Ishikawa (cell line): ENCODE measurements around the gene CBARP.

ENCODE experiments used
- CREB1 ChIP-seq: IDR thresholded peaks from 2 replicates; pipeline ENCODE4 v1.6.1; 2012; ENCODE audit warnings: low read depth
- EP300 ChIP-seq: IDR thresholded peaks from 2 replicates; pipeline ENCODE4 v1.6.1; 2012; ENCODE audit warnings: borderline replicate concordance
- RAD21 ChIP-seq: IDR thresholded peaks from 2 replicates; pipeline ENCODE4 v1.6.1; 2012; ENCODE audit warnings: low read depth
- REST ChIP-seq: IDR thresholded peaks from 2 replicates; pipeline ENCODE4 v1.6.1; 2012; ENCODE audit warnings: low read depth, mild to moderate bottlenecking
- TAF1 ChIP-seq: IDR thresholded peaks from 2 replicates; pipeline ENCODE4 v1.6.1; 2012; ENCODE audit warnings: low read depth, mild to moderate bottlenecking

GRCh38 chr19:1276628-1277022 is 38.8 kb upstream of the CBARP start:
- TF ChIP-seq RAD21: no peak
- no peak for TF ChIP-seq EP300
- no peak for TF ChIP-seq CREB1
- TF ChIP-seq TAF1: no peak
- no peak for TF ChIP-seq REST
